RWPE2 (cell line): ENCODE data around the gene SUPT3H.

Experiments
- ATAC-seq: fragments of 200-7000 bp; cut with Tn5 transposase; 3 replicates; pipeline ENCODE4 v1.9.1; 2021; ENCODE audit warnings: low read depth
- DNase-seq: peaks from one replicate; pipeline ENCODE4 v3.0.0-alpha.2; 2020; ENCODE audit warnings: low spot score
- H3K27ac ChIP-seq: fragments of 450-650 bp; 2 replicates; pipeline ENCODE4 v1.5.1; 2017; ENCODE audit warnings: mild to moderate bottlenecking; ENCODE audit not compliant: poor library complexity, severe bottlenecking
- H3K27me3 ChIP-seq: fragments of 250-450 bp; sonication (Bioruptor Pico); 2 replicates; pipeline ENCODE4 v1.5.1; 2021; ENCODE audit warnings: mild to moderate bottlenecking, moderate library complexity; ENCODE audit not compliant: insufficient read depth, poor library complexity, severe bottlenecking
- H3K36me3 ChIP-seq: fragments of 250-450 bp; sonication (Bioruptor Pico); 2 replicates; pipeline ENCODE4 v1.5.1; 2020; ENCODE audit warnings: low read depth, mild to moderate bottlenecking, moderate library complexity
- H3K4me1 ChIP-seq: fragments of 250-450 bp; sonication (Bioruptor Pico); 2 replicates; pipeline ENCODE4 v1.5.1; 2021; ENCODE audit warnings: mild to moderate bottlenecking, moderate library complexity; ENCODE audit not compliant: insufficient read depth, poor library complexity, severe bottlenecking
- H3K4me3 ChIP-seq: fragments of 250-450 bp; sonication (Bioruptor Pico); 2 replicates; pipeline ENCODE4 v1.5.1; 2021; ENCODE audit warnings: mild to moderate bottlenecking, moderate library complexity; ENCODE audit not compliant: severe bottlenecking
- H3K9me3 ChIP-seq: fragments of 250-450 bp; sonication (Bioruptor Pico); 2 replicates; pipeline ENCODE4 v1.5.1; 2021; ENCODE audit warnings: mild to moderate bottlenecking, moderate library complexity; ENCODE audit not compliant: severe bottlenecking
- TF ChIP-seq, protein P1 (sequence below): fragments of 450-650 bp; IDR thresholded peaks from one replicate; pipeline ENCODE4 v1.5.1; 2017; ENCODE audit warnings: mild to moderate bottlenecking, moderate library complexity; ENCODE audit not compliant: poor library complexity, severe bottlenecking

The SUPT3H gene

DNA sequence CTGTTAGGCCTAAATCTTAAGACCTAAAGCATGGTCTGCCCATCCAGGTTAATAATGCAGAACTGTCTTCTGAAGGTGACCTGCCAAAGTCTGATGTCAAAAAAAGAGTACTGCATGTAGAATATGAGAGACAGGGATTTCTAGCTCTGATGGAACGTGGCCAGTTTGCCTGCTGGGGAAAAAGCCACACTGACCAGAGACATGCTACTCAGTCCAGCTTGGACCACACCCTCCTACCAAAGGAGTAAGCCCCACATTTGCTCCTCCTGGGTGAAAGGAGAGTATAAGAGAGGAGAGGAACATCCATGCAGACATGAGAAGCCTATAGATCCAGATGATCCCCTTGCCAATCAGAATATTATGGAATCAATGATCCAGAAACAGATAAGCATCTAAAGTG is 279.5 kb downstream of the SUPT3H start:
- Histone ChIP-seq H3K36me3 (no peaks in the 10 kb centered on the region), H3K4me3 (no peak overlapping the region), H3K27ac (no peak overlapping the region), H3K9me3 (no peaks in the 10 kb centered on the region), H3K4me1 (no peaks in the 10 kb centered on the region), H3K27me3 (no peaks in the 10 kb centered on the region)
- ATAC-seq (no peak), DNase-seq (no peak)
- TF ChIP-seq, protein P1, sequence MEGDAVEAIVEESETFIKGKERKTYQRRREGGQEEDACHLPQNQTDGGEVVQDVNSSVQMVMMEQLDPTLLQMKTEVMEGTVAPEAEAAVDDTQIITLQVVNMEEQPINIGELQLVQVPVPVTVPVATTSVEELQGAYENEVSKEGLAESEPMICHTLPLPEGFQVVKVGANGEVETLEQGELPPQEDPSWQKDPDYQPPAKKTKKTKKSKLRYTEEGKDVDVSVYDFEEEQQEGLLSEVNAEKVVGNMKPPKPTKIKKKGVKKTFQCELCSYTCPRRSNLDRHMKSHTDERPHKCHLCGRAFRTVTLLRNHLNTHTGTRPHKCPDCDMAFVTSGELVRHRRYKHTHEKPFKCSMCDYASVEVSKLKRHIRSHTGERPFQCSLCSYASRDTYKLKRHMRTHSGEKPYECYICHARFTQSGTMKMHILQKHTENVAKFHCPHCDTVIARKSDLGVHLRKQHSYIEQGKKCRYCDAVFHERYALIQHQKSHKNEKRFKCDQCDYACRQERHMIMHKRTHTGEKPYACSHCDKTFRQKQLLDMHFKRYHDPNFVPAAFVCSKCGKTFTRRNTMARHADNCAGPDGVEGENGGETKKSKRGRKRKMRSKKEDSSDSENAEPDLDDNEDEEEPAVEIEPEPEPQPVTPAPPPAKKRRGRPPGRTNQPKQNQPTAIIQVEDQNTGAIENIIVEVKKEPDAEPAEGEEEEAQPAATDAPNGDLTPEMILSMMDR: no peak

DNA sequence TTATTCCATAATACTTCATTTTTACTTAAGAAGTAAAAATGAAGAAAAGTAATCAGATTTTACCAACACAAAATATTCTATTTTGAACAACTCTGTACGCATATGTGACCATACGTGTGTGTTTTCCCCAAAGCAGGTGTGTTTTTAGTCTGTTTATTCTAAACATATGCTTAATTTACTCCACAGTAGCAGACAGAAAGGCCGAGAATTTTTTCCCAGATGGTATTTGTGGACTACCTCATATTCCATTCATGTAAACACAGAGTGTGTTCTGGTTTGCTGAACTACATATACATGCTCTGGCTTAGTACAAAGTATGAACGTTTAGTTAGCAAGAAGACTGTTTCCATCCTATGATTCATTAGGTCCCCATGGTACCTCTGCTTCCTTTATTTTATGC is 282.9 kb downstream of the SUPT3H start:
- no peak for DNase-seq
- Histone ChIP-seq H3K27ac (no peak overlapping the region), H3K4me3 (no peak overlapping the region), H3K4me1 (no peaks in the 10 kb centered on the region), H3K27me3 (no peaks in the 10 kb centered on the region), H3K9me3 (no peaks in the 10 kb centered on the region), H3K36me3 (no peaks in the 10 kb centered on the region)
- no peak for ATAC-seq
- TF ChIP-seq, protein P1: no peak

DNA sequence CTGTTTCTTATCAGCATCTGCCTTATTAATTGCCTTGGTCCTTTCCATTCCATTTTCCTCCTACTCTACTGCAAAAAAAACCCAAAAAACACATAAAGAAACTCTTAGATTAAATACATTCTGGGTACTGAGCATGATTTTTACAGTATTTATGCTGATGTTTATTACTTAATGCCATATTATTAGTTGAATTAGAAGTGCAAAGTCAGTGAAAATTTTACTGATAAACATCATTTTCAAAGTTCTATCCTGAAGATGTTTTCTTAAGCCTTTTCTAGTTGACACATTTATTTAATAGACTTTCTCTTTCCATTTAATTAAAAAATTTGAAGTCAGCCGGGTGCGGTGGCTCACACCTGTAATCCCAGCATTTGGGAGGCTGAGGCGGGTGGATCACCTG is 285.6 kb downstream of the SUPT3H start:
- DNase-seq: no peak
- H3K36me3 ChIP-seq: no peaks in the 10 kb centered on the region
- H3K9me3 ChIP-seq: no peaks in the 10 kb centered on the region
- no peak overlapping the region for H3K4me3 ChIP-seq
- no peaks in the 10 kb centered on the region for H3K4me1 ChIP-seq
- H3K27ac ChIP-seq: no peak overlapping the region
- TF ChIP-seq, protein P1: no peak
- no peak for ATAC-seq
- no peaks in the 10 kb centered on the region for H3K27me3 ChIP-seq

DNA sequence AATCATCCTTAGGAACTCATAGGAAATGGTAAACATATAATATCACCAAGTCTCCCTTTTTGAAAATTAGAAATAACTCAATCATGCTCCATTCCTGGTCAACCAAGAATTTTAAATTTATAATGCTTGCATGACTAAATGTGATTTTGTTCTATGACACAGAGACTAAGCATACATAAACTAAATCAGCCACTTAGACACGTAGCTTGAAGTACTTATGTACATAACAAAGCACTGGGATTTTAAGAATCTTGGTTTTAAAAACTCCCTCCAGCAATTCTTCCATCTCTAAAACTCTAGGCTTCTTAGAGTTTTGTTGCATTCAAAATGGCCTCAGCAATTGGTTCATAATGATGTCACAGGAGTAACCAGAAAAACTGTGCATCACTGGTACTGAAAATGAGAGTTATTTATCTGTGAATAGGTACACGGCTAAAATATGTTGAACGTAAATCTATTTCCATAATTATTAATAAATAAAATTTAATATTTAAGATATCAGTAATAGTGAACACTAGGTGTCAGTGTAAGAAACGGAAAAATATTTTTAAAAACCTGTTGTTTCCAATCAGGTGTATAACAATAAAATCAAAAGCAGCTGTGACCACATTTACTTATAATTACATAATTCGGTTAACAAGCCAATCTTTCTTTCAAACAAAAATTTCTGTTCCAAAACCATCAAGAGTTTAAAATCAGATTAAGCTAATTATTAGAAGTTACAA is 291.2 kb downstream of the SUPT3H start:
- no peak for DNase-seq
- Histone ChIP-seq H3K4me3 (no peak overlapping the region), H3K27ac (no peak overlapping the region), H3K9me3 (no peaks in the 10 kb centered on the region), H3K36me3 (no peaks in the 10 kb centered on the region), H3K27me3 (no peaks in the 10 kb centered on the region), H3K4me1 (no peaks in the 10 kb centered on the region)
- TF ChIP-seq, protein P1: peak; percentile 36
- no peak for ATAC-seq

DNA sequence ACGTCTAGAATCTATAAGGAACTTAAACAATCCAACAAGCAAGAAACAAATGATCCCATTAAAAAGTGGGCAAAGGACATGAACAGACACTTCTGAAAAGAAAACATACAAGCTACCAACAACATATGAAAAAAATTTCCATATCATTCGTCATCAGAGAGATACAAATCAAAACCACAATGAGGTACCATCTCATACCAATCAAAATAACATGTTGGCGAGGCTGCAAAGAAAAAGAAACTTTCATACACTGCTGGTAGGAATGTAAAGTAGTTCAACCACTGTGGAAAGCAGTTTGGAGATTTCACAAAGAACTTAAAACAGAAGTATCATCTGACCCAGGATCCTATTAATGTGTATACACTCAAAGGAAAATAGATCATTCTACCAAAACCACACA is 293.5 kb downstream of the SUPT3H start:
- H3K9me3 ChIP-seq: no peaks in the 10 kb centered on the region
- H3K4me1 ChIP-seq: no peaks in the 10 kb centered on the region
- H3K27me3 ChIP-seq: no peaks in the 10 kb centered on the region
- ATAC-seq (no peak), DNase-seq (no peak)
- no peak overlapping the region for H3K27ac ChIP-seq
- TF ChIP-seq, protein P1: no peak
- no peak overlapping the region for H3K4me3 ChIP-seq
- H3K36me3 ChIP-seq: no peaks in the 10 kb centered on the region
